HG03097 (cell line): ENCODE results near the gene C3.
A peak's percentile ranks its signal among the peaks of the same experiment; 100 is the strongest.
"Not testable (repeated sequence)": the region's sequence is repeated elsewhere in the genome, so short reads cannot be mapped to it uniquely, and the experiment has no call there.

Experiments
- ATAC-seq: cut with Tn5 transposase; IDR thresholded peaks from one replicate; pipeline ENCODE4 v1.9.1; 2021; ENCODE audit not compliant: unreplicated experiment, low FRiP score

C3 gene

GRCh38 chr19:6694147-6694815 lies 26.2 kb downstream of the C3 start:
- no peak for ATAC-seq

GRCh38 chr19:6693681-6694080 lies 26.8 kb downstream of the C3 start:
- no peak for ATAC-seq

GRCh38 chr19:6693056-6693471 lies 27.4 kb downstream of the C3 start:
- no peak for ATAC-seq

- ATAC-seq = no peak
Observed at GRCh38 chr19:6692027-6692426, 28.4 kb downstream of the C3 start.

- ATAC-seq = no peak
Observed at GRCh38 chr19:6691342-6691741, 29.1 kb downstream of the C3 start.

GRCh38 chr19:6690160-6690885 lies 30.1 kb downstream of the C3 start:
- ATAC-seq = no peak

GRCh38 chr19:6687114-6687513 lies 33.3 kb downstream of the C3 start:
- no peak for ATAC-seq

- ATAC-seq = no peak
Observed at GRCh38 chr19:6686628-6686975, 33.8 kb downstream of the C3 start.

- ATAC-seq = no peak
Observed at GRCh38 chr19:6685962-6686627, 34.4 kb downstream of the C3 start.

- ATAC-seq = no peak
Observed at GRCh38 chr19:6685482-6685881, 35.0 kb downstream of the C3 start.

GRCh38 chr19:6683971-6684370 lies 36.5 kb downstream of the C3 start:
- ATAC-seq = no peak

GRCh38 chr19:6682607-6683128 lies 37.8 kb downstream of the C3 start:
- ATAC-seq = no peak

GRCh38 chr19:6680141-6680540 lies 40.3 kb downstream of the C3 start:
- ATAC-seq = no peak

- ATAC-seq = no peak
Observed at GRCh38 chr19:6679139-6679538, 41.3 kb downstream of the C3 start.

GRCh38 chr19:6678690-6679109 lies 41.8 kb downstream of the C3 start:
- no peak for ATAC-seq

GRCh38 chr19:6677883-6678689 lies 42.4 kb downstream of the C3 start:
- ATAC-seq = no peak

GRCh38 chr19:6677495-6677882 lies 43.0 kb downstream of the C3 start:
- no peak for ATAC-seq

- ATAC-seq = no peak
Observed at GRCh38 chr19:6676288-6676687, 44.2 kb downstream of the C3 start.

GRCh38 chr19:6674868-6675305 lies 45.6 kb downstream of the C3 start:
- ATAC-seq = peak; percentile 67

- ATAC-seq = not testable (repeated sequence)
Observed at GRCh38 chr19:6674408-6674807, 46.0 kb downstream of the C3 start.
